Activated T-cell treated with anti-CD3 and anti-CD28 coated beads, Interleukin-2, amount 50 U/mL, for 24 hours (primary cell): Measurements from ENCODE around the gene PEX10.

Experiments used
- DNase-seq: peaks from one replicate; pipeline ENCODE4 v3.0.0-alpha.2; 2020
- H3K27ac Mint-ChIP-seq: 2 replicates; pipeline ENCODE4 v1.8.0; 2020; ENCODE audit warnings: mild to moderate bottlenecking, mixed read lengths
- H3K27me3 Mint-ChIP-seq: 2 replicates; pipeline ENCODE4 v1.8.0; 2020; ENCODE audit warnings: mixed read lengths
- H3K36me3 Mint-ChIP-seq: 2 replicates; pipeline ENCODE4 v1.8.0; 2020; ENCODE audit warnings: low read depth, mixed read lengths
- H3K4me1 Mint-ChIP-seq: 2 replicates; pipeline ENCODE4 v1.8.0; 2020; ENCODE audit warnings: low read depth, mixed read lengths
- H3K4me3 Mint-ChIP-seq: 2 replicates; pipeline ENCODE4 v1.8.0; 2020; ENCODE audit warnings: mild to moderate bottlenecking, moderate library complexity, mixed read lengths
- H3K9me3 Mint-ChIP-seq: 2 replicates; pipeline ENCODE4 v1.8.0; 2020; ENCODE audit warnings: mixed read lengths

PEX10 gene

GRCh38 chr1:2422523-2422922 is 10.2 kb upstream of the PEX10 start:
- DNase-seq: no peak
- H3K9me3 Mint-ChIP-seq: peaks cover 2% of the 10 kb centered on the region
- no peaks in the 10 kb centered on the region for H3K36me3 Mint-ChIP-seq
- no peak overlapping the region for H3K27ac Mint-ChIP-seq
- no peak overlapping the region for H3K4me3 Mint-ChIP-seq
- H3K27me3 Mint-ChIP-seq: no peaks in the 10 kb centered on the region
- H3K4me1 Mint-ChIP-seq: no peaks in the 10 kb centered on the region

DNA sequence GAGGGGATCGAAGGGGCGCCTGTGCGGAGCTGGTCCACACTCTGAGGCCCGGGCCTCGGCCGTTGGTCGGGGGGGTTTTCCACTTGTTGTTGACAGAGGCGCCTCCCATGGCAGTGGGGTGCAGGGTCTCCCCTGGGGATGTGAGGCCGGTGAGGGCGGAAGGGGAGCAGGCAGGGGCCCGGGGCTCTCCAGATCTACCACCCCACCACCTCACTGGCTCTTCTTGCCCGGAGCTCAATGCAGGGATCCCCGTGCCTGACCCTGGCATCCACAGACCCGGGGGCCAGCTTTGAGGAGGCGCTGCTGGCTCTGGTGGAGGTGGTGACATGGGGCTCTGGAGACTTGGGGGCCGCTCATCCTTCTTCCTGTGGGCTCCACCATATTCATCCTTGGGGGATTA is 7.1 kb upstream of the PEX10 start:
- peaks cover 2% of the 10 kb centered on the region for H3K9me3 Mint-ChIP-seq
- H3K27me3 Mint-ChIP-seq: no peaks in the 10 kb centered on the region
- peaks cover 27% of the 10 kb centered on the region for H3K4me1 Mint-ChIP-seq
- no peaks in the 10 kb centered on the region for H3K36me3 Mint-ChIP-seq
- H3K27ac Mint-ChIP-seq: no peak overlapping the region
- DNase-seq: no peak
- no peak overlapping the region for H3K4me3 Mint-ChIP-seq

DNA sequence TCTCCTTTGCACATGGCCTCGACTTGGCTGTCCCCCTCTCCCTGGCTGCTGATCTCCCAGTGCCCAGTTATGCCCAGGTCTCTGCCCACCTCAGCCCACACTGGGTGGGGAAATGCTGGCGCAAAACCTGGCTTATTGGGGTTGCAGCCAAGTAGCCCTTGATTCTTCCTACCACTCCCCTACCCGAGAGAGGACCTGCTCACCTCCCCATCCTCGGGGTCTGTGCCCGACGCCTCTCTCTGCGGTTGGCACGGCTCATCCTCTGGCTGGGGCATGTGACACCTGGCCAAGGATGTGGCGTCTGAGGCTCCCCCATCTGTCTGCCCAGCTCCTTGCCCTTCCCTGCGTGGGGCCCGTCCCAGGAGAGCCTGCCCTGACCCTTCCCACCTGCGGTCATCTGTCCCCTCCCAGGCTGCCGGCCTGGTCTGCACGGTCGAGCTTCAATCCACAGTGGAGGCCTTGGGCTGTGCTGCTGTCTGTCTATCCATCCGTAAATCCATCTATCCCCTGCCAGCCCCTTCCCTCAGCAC is 6.5 kb upstream of the PEX10 start:
- Mint-ChIP-seq H3K27ac (no peak overlapping the region), H3K4me1 (peaks cover 32% of the 10 kb centered on the region), H3K4me3 (no peak overlapping the region), H3K36me3 (peaks cover 4% of the 10 kb centered on the region), H3K9me3 (peaks cover 2% of the 10 kb centered on the region), H3K27me3 (no peaks in the 10 kb centered on the region)
- no peak for DNase-seq

GRCh38 chr1:2417833-2418225 is 5.5 kb upstream of the PEX10 start:
- no peaks in the 10 kb centered on the region for H3K27me3 Mint-ChIP-seq
- H3K9me3 Mint-ChIP-seq: peaks cover under 1% of the 10 kb centered on the region
- no peak overlapping the region for H3K4me3 Mint-ChIP-seq
- no peak for DNase-seq
- peaks cover 4% of the 10 kb centered on the region for H3K36me3 Mint-ChIP-seq
- peaks cover 35% of the 10 kb centered on the region for H3K4me1 Mint-ChIP-seq
- no peak overlapping the region for H3K27ac Mint-ChIP-seq

DNA sequence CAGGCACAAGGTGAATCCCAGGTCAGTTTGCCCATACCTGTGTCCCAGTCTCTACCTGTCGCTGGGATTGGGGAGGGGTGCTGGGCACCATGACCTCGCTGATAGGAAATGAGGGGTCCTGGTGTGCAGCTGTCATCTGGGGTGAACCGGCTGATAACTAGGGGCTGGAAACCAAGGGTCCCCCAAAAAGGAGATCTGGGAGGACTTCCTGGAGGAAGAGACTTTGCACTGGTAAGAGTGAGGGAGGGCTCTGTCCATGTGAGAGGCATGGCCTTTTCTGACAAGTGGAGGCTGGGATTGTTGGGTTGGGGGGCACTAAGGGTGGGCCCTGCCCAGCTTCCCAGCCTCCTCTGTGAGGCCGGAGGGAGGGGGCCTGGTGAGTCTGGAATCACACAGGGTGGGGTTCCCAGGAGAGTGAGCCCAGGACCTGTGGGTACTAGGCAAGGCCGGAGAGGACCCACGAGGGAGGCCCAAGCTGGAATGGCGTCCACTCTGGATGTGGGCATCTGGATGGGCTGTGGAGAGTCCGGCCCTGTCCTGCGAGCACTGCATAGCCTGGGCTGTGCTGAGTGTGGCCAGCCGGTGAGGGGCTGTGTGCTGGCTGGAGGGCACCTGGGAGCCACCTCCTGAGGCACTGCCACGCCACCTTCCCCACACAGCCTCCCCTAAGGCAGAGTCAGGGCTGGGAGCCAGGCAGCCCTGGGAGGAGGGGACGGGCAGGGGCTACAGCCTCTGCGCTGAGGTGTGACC is 4.9 kb upstream of the PEX10 start:
- no peaks in the 10 kb centered on the region for H3K27me3 Mint-ChIP-seq
- no peaks in the 10 kb centered on the region for H3K9me3 Mint-ChIP-seq
- peak overlapping the region; percentile 84 for H3K4me3 Mint-ChIP-seq
- H3K27ac Mint-ChIP-seq: peak overlapping the region; percentile 84
- peaks cover 4% of the 10 kb centered on the region for H3K36me3 Mint-ChIP-seq
- DNase-seq: no peak
- peaks cover 35% of the 10 kb centered on the region for H3K4me1 Mint-ChIP-seq

DNA sequence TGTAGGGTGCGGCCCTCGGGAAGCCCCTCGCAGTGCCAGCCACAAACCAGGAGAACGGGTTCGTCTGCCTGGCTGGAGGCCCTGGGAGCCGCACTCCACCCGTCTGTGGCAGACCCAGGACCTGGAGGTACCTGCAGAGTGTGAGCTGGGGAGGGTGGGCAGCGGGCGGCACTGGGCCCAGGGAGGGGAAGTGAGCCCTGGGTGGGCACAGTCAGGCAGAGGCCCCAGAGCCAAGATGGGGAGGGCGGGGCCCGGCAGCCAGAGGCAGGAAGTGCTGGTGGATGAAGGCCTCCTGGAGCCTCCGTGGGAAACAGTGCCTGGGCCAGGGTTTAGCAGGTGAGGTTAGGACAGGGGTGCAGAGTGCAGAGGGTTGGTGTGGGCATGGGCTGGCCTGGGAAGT is 4.0 kb upstream of the PEX10 start:
- Mint-ChIP-seq H3K27ac (peak overlapping the region; percentile 84), H3K36me3 (peaks cover 7% of the 10 kb centered on the region), H3K27me3 (no peaks in the 10 kb centered on the region), H3K4me3 (peak overlapping the region; percentile 84), H3K9me3 (no peaks in the 10 kb centered on the region), H3K4me1 (peaks cover 38% of the 10 kb centered on the region)
- peak; percentile 56 for DNase-seq

DNA sequence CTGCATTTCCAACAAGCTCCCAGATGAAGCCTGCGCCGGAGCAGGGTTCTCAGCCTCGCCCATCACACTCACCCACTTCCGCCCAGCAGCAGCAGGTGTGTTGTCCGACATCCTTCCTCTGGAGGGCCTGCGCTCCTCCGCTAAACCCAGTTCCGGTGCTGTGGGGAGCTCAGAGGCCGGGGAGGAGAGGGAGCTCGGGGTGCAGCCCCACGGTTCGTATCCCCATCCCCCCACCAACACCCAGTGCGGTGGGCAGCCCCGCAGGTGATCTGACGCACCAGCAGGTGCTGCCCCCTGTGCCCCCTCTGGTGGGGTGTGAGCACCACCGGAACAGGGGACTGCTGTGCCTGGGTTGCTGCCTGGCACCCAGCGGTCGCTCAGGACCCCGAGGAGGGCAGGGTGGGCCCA is 3.4 kb upstream of the PEX10 start:
- Mint-ChIP-seq H3K36me3 (peaks cover 9% of the 10 kb centered on the region), H3K27ac (peak overlapping the region; percentile 82), H3K4me3 (peak overlapping the region; percentile 84), H3K27me3 (no peaks in the 10 kb centered on the region), H3K4me1 (peaks cover 40% of the 10 kb centered on the region), H3K9me3 (no peaks in the 10 kb centered on the region)
- peak; percentile 67 for DNase-seq

GRCh38 chr1:2415337-2415736 is 3.0 kb upstream of the PEX10 start:
- Mint-ChIP-seq H3K27ac (peak overlapping the region; percentile 82), H3K27me3 (no peaks in the 10 kb centered on the region), H3K4me3 (peak overlapping the region; percentile 84), H3K4me1 (peaks cover 45% of the 10 kb centered on the region), H3K9me3 (no peaks in the 10 kb centered on the region), H3K36me3 (peaks cover 14% of the 10 kb centered on the region)
- no peak for DNase-seq

- Mint-ChIP-seq H3K36me3 (peaks cover 23% of the 10 kb centered on the region), H3K9me3 (no peaks in the 10 kb centered on the region), H3K4me1 (peaks cover 46% of the 10 kb centered on the region), H3K27ac (peak overlapping the region; percentile 89), H3K4me3 (peak overlapping the region; percentile 84), H3K27me3 (no peaks in the 10 kb centered on the region)
- DNase-seq: peak; percentile 88
Measured at GRCh38 chr1:2414297-2414958, 2.1 kb upstream of the PEX10 start.

DNA sequence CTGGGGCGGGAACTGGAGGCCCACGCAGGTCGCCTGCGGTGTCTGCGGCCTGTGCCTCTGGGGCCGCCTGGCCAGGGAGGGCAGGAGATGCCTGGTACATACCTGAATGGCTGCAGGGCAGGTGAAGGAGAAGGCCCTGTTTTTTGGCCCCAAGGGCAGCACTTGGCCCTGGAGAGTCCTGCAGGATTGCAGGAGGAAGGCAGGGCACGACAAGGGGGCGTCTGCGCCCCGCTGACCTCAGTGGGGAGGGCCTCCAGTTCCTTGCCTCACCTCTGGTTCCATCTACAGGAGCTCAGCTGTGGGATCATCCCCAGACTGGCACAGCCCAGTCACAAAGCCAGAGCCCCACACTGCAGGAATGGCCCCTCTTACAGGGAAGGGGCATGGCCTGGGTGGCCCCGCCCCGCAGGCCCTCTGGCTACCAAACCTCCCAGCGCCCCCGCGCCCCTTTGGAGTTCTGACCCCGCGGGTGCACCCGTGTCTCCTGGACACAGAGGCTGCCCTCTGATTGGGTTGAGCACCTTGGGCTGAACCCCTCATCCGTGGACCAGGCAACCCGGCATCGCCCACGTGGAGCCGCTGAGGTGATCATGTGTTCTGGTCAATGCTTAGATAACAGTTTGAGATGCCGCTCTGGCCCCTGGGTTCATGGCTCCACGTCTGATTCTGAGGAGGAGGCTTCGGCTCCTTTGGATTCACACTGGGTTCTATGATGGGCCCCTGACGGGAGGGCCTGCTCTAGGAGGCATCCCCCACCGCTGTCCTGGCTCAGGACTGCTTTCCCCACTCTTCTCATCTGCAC is 1.3 kb upstream of the PEX10 start:
- Mint-ChIP-seq H3K4me3 (peak overlapping the region; percentile 84), H3K36me3 (peaks cover 30% of the 10 kb centered on the region), H3K27ac (peak overlapping the region; percentile 89), H3K4me1 (peaks cover 46% of the 10 kb centered on the region), H3K9me3 (no peaks in the 10 kb centered on the region), H3K27me3 (no peaks in the 10 kb centered on the region)
- DNase-seq: peak; percentile 68

GRCh38 chr1:2412773-2413494 is 570 bp upstream of the PEX10 start:
- H3K27ac Mint-ChIP-seq: peak overlapping the region; percentile 40
- H3K4me3 Mint-ChIP-seq: peak overlapping the region; percentile 84
- peaks cover 34% of the 10 kb centered on the region for H3K36me3 Mint-ChIP-seq
- H3K9me3 Mint-ChIP-seq: no peaks in the 10 kb centered on the region
- peaks cover 46% of the 10 kb centered on the region for H3K4me1 Mint-ChIP-seq
- H3K27me3 Mint-ChIP-seq: no peaks in the 10 kb centered on the region
- DNase-seq: no peak

DNA sequence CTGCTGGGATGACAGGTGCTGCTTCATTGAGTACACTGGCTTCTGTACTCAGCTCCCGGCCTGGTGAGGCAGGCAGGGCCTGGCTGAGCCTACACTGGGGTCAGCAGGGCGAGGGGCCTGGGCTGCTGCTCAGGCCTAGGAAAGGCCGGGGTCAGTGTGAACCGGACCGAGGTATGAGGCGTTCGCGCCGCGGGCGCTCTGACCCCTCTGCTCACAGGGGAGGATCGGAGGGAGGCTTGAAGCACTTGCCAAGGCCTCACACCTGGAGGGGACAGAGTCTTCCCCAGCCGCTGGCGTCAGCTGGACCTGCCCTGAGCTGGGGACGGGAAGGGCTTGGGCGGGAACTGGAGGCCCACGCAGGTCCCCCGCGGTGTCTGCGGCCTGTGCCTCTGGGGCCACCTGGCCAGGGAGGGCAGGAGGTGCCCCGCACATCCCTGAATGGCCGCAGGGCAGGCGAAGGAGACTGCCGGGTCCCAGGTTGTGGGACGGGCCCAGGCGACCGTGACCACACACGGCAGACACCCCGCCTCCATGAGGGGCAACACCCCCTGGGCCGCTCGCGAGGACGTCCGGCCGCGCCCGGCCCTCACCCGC is 466 bp downstream of the PEX10 start:
- peaks cover 42% of the 10 kb centered on the region for H3K4me1 Mint-ChIP-seq

GRCh38 chr1:2409745-2410144 is 2.6 kb downstream of the PEX10 start:
- peaks cover 63% of the 10 kb centered on the region for H3K36me3 Mint-ChIP-seq
- no peak for DNase-seq
- H3K9me3 Mint-ChIP-seq: no peaks in the 10 kb centered on the region
- H3K4me3 Mint-ChIP-seq: no peak overlapping the region
- H3K27ac Mint-ChIP-seq: peak overlapping the region; percentile 14
- no peaks in the 10 kb centered on the region for H3K27me3 Mint-ChIP-seq
- peaks cover 22% of the 10 kb centered on the region for H3K4me1 Mint-ChIP-seq

More for the DNA sequence above, 466 bp downstream of the PEX10 start:
- H3K4me3 Mint-ChIP-seq: peak overlapping the region; percentile 91
- no peaks in the 10 kb centered on the region for H3K9me3 Mint-ChIP-seq
- peak overlapping the region; percentile 94 for H3K27ac Mint-ChIP-seq
- H3K36me3 Mint-ChIP-seq: peaks cover 43% of the 10 kb centered on the region
- no peaks in the 10 kb centered on the region for H3K27me3 Mint-ChIP-seq
- no peak for DNase-seq

DNA sequence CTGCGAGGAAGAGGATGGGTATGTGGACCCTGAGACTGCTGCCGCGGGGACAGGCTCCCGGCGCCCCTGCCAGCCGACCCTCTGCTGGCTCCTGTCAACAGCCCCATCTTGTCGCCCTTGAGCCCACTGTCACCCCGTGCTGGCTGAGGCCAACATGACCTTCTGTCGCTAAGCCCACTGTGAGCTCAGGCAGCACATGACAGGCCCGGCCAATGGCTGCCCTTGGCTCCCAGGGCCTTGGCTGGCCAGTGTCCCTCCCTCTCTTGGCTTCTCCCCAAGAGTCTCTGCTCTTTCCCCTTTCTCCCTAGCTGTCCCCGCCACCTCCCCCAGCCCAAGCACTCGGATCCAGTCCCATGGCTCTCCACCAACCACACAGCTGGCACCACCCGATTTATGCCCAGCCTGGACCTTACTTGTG is 3.5 kb downstream of the PEX10 start:
- no peaks in the 10 kb centered on the region for H3K27me3 Mint-ChIP-seq
- no peaks in the 10 kb centered on the region for H3K9me3 Mint-ChIP-seq
- peak overlapping the region; percentile 14 for H3K27ac Mint-ChIP-seq
- no peak for DNase-seq
- H3K4me1 Mint-ChIP-seq: peaks cover 14% of the 10 kb centered on the region
- no peak overlapping the region for H3K4me3 Mint-ChIP-seq
- peaks cover 68% of the 10 kb centered on the region for H3K36me3 Mint-ChIP-seq
